D721Med (cell line): ENCODE data around the gene SPO11.

ENCODE experiments used
- DNase-seq: peaks from one replicate; pipeline ENCODE4 v3.0.0; 2011; ENCODE audit warnings: low spot score; ENCODE audit not compliant: insufficient read length
- FAIRE-seq: peaks from 2 replicates; lab custom pipeline; 2011; peaks lifted over from hg19 to GRCh38; lab: Jason Lieb, UNC
- TF ChIP-seq, protein P1 (sequence below): IDR thresholded peaks from 2 replicates; pipeline ENCODE4 v1.5.1; 2012; ENCODE audit warnings: mild to moderate bottlenecking, control low read depth; ENCODE audit not compliant: insufficient read depth; ENCODE audit errors: missing control alignments

Gene SPO11

DNA sequence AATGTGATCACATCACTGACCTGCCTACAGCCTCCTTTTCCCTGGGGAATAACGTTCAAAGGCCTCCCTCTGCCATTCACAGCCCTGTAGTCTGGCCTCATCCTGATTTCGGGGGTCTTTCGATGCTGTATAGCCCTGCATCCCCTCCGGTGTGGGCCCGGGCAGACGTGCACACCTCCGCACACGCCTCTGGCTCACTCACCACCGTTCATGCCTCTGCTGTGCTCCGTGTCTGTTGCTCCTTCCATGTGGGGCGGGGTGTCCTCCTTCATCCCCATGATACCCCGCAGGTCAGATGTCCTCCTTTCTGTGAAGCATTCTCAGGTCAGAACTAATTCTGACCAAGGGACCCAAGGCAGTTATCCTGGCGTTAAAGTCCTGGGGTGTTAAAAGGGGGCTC is 47.7 kb downstream of the SPO11 start:
- FAIRE-seq: no peak
- no peak for DNase-seq
- TF ChIP-seq, protein P1, sequence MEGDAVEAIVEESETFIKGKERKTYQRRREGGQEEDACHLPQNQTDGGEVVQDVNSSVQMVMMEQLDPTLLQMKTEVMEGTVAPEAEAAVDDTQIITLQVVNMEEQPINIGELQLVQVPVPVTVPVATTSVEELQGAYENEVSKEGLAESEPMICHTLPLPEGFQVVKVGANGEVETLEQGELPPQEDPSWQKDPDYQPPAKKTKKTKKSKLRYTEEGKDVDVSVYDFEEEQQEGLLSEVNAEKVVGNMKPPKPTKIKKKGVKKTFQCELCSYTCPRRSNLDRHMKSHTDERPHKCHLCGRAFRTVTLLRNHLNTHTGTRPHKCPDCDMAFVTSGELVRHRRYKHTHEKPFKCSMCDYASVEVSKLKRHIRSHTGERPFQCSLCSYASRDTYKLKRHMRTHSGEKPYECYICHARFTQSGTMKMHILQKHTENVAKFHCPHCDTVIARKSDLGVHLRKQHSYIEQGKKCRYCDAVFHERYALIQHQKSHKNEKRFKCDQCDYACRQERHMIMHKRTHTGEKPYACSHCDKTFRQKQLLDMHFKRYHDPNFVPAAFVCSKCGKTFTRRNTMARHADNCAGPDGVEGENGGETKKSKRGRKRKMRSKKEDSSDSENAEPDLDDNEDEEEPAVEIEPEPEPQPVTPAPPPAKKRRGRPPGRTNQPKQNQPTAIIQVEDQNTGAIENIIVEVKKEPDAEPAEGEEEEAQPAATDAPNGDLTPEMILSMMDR: no peak

DNA sequence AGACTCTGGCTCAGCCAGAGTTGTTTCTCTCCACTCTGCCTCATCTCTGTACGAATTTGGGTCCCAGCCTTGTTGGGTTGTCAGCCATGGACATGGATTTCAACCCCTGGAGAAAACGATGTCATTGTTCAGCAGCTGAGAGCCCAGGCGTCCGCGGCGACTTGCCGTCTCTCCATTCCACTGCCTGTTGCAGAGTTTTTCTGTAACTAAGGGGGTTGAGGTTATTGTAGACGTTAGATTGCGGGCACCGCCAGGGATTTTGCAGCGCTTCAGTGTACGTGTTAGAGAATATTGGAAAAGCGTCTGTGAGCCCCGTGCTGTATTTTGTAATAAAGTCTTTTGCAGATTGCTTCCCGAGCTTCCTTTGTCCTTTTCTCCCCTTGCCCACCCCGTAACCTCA is 48.5 kb downstream of the SPO11 start:
- TF ChIP-seq, protein P1: no peak
- DNase-seq (no peak), FAIRE-seq (no peak)

- TF ChIP-seq, protein P1: no peak
- no peak for FAIRE-seq
- DNase-seq: no peak
Measured at GRCh38 chr20:57378646-57379262, 49.2 kb downstream of the SPO11 start.

GRCh38 chr20:57379263-57379647 is 49.7 kb downstream of the SPO11 start:
- TF ChIP-seq, protein P1: no peak
- FAIRE-seq: no peak
- DNase-seq: no peak

GRCh38 chr20:57380081-57380750 is 50.6 kb downstream of the SPO11 start:
- DNase-seq: no peak
- no peak for FAIRE-seq
- TF ChIP-seq, protein P1: no peak

GRCh38 chr20:57381596-57382503 is 52.2 kb downstream of the SPO11 start:
- TF ChIP-seq, protein P1: peak; percentile 92
- DNase-seq (peak; percentile 89), FAIRE-seq (no peak)
